Keratinocyte (primary cell): ENCODE results near the gene CCL18. TPM values are rescaled to one million over a fixed set of nuclear protein-coding genes. Genes with fewer than 3 reads are reported as not detected.

ENCODE experiments used
- DNase-seq: peaks from one replicate; pipeline ENCODE4 v3.0.0-alpha.2; 2011; ENCODE audit warnings: low read depth, missing footprints, low spot score
- FAIRE-seq: peaks from 2 replicates; lab custom pipeline; 2011; peaks lifted over from hg19 to GRCh38; lab: Jason Lieb, UNC
- H2AFZ ChIP-seq: 2 replicates; pipeline ENCODE4 v1.6.0; 2012; ENCODE audit warnings: low read length, control low read depth, inconsistent platforms; ENCODE audit not compliant: control insufficient read depth
- H3K27ac ChIP-seq: 2 replicates; pipeline ENCODE4 v1.5.1; 2011; ENCODE audit warnings: low read length; ENCODE audit not compliant: control insufficient read depth, insufficient read depth
- H3K27me3 ChIP-seq: 3 replicates; pipeline ENCODE4 v1.6.0; 2011; ENCODE audit warnings: low read length; ENCODE audit not compliant: control insufficient read depth, insufficient read depth; ENCODE audit errors: extremely low read depth
- H3K36me3 ChIP-seq, 2 experiments: 2 replicates in 1 of 2; 3 replicates in 1 of 2; pipeline ENCODE4 v1.5.1; 2011; ENCODE audit warnings: low read length in 2 of 2, mild to moderate bottlenecking in 1 of 2; ENCODE audit not compliant: control insufficient read depth in 2 of 2, insufficient read depth in 2 of 2; ENCODE audit errors: extremely low read depth in 1 of 2
- H3K4me1 ChIP-seq: 3 replicates; pipeline ENCODE4 v1.5.1; 2011; ENCODE audit warnings: low read length; ENCODE audit not compliant: control insufficient read depth, insufficient read depth; ENCODE audit errors: extremely low read depth
- H3K4me2 ChIP-seq: 3 replicates; pipeline ENCODE4 v1.6.0; 2011; ENCODE audit warnings: low read depth, low read length; ENCODE audit not compliant: control insufficient read depth, insufficient read depth; ENCODE audit errors: extremely low read depth
- H3K4me3 ChIP-seq, 3 experiments: fragments of 200-600 bp in 1 of 3; sonication (generic) in 1 of 3; 2 replicates in 2 of 3; 3 replicates in 1 of 3; pipeline ENCODE4 v1.5.1; 2011 to 2016; ENCODE audit warnings: low read length in 3 of 3, mild to moderate bottlenecking in 3 of 3, control low read depth in 2 of 3, inconsistent platforms in 1 of 3, low read depth in 1 of 3, mixed read lengths in 1 of 3, mixed run types in 1 of 3, moderate library complexity in 1 of 3; ENCODE audit not compliant: control insufficient read depth in 2 of 3, insufficient read depth in 2 of 3; ENCODE audit errors: extremely low read depth in 1 of 3
- H3K79me2 ChIP-seq: 2 replicates; pipeline ENCODE4 v1.6.0; 2012; ENCODE audit warnings: low read length; ENCODE audit not compliant: control insufficient read depth, insufficient read depth
- H3K9ac ChIP-seq: 3 replicates; pipeline ENCODE4 v1.6.0; 2011; ENCODE audit warnings: low read length; ENCODE audit not compliant: control insufficient read depth, insufficient read depth; ENCODE audit errors: extremely low read depth
- H3K9me1 ChIP-seq: 3 replicates; pipeline ENCODE4 v1.6.0; 2011; ENCODE audit warnings: low read length; ENCODE audit not compliant: control insufficient read depth, insufficient read depth; ENCODE audit errors: extremely low read depth
- H3K9me3 ChIP-seq: 2 replicates; pipeline ENCODE4 v1.5.1; 2012; ENCODE audit warnings: low read depth, low read length; ENCODE audit not compliant: control insufficient read depth
- H4K20me1 ChIP-seq: 3 replicates; pipeline ENCODE4 v1.6.0; 2011; ENCODE audit warnings: low read length; ENCODE audit not compliant: control insufficient read depth, insufficient read depth; ENCODE audit errors: extremely low read depth
- CTCF ChIP-seq, 3 experiments: IDR thresholded peaks in 1 of 3; conservative IDR thresholded peaks in 1 of 3; optimal IDR thresholded peaks in 1 of 3; 2 replicates in 2 of 3; 3 replicates in 1 of 3; pipeline versions ENCODE3 to v1.5.1; 2011; ENCODE audit warnings: low read length in 3 of 3, mild to moderate bottlenecking in 3 of 3, moderate library complexity in 2 of 3, control low read depth in 1 of 3, inconsistent platforms in 1 of 3; ENCODE audit not compliant: insufficient read depth in 2 of 3; ENCODE audit errors: extremely low read depth in 1 of 3
- EZH2 ChIP-seq: IDR thresholded peaks from one replicate; pipeline ENCODE4 v1.6.1; 2012; ENCODE audit warnings: inconsistent platforms, mild to moderate bottlenecking, low read length, moderate library complexity
- dilution Hi-C: fragments of 300-500 bp; cut with MboI; formaldehyde crosslinking; loops from one replicate; pipeline ENCODE4 v1.7.0; 2020; ENCODE audit warnings: low sequenced_read_pairs; ENCODE audit not compliant: extremely low pct_ligation_motif_present
- polyA plus RNA-seq, 5 experiments: library from polyadenylated mRNA; depleted of rRNA in 3 of 5; stranded (reverse) in 3 of 5; stranded (forward) in 1 of 5; unstranded in 1 of 5; fragments of >200 nt; gene quantifications; 1 replicate in 1 of 5; 2 replicates in 3 of 5; 3 replicates in 1 of 5; pipeline versions ENCODE4 v1.2.1 to v1.2.3, GENCODE V29; 2011 to 2012; ENCODE audit warnings: missing spikeins in 2 of 5, low read depth in 1 of 5, low replicate concordance in 1 of 5

Gene CCL18
- polyA plus RNA-seq, 1 donor (not counting 4 experiments of a cell fraction or from before 2014, with no cell fraction given), result not detected

- H3K9me1 ChIP-seq, result no peaks in the 10 kb centered on the region
- H3K9me3 ChIP-seq, result no peaks in the 10 kb centered on the region
- H3K4me3 ChIP-seq, result no peak overlapping the region
- no peaks in the 10 kb centered on the region for H3K36me3 ChIP-seq
- dilution Hi-C loops, result no loop called here
- H3K4me1 ChIP-seq, result no peaks in the 10 kb centered on the region
- TF ChIP-seq EZH2 (no peak), CTCF (optimal IDR thresholded peaks at IDR 0.05 in 1 of 3, IDR thresholded peaks at IDR 0.05 in 1 of 3, conservative IDR thresholded peaks at IDR 0.05 in 1 of 3; ENCODE audit: extremely low read depth in 1 of 3, insufficient read depth in 2 of 3, low read length in 3 of 3) (no peak)
- no peak for FAIRE-seq
- no peaks in the 10 kb centered on the region for H3K79me2 ChIP-seq
- H2AFZ ChIP-seq, result no peak overlapping the region
- no peaks in the 10 kb centered on the region for H4K20me1 ChIP-seq
- no peak overlapping the region for H3K4me2 ChIP-seq
- no peak overlapping the region for H3K27ac ChIP-seq
- no peaks in the 10 kb centered on the region for H3K27me3 ChIP-seq
- no peak overlapping the region for H3K9ac ChIP-seq
- DNase-seq, result no peak
Measured at GRCh38 chr17:36059406-36059805, 4.7 kb upstream of the CCL18 start.

GRCh38 chr17:36060816-36061215 lies 3.3 kb upstream of the CCL18 start:
- Histone ChIP-seq H3K9ac (no peak overlapping the region), H3K9me1 (no peaks in the 10 kb centered on the region), H3K4me1 (no peaks in the 10 kb centered on the region), H3K4me3 (no peak overlapping the region), H3K36me3 (no peaks in the 10 kb centered on the region), H3K27ac (no peak overlapping the region), H2AFZ (no peak overlapping the region), H3K27me3 (no peaks in the 10 kb centered on the region), H3K4me2 (no peak overlapping the region), H3K9me3 (no peaks in the 10 kb centered on the region), H3K79me2 (no peaks in the 10 kb centered on the region), H4K20me1 (no peaks in the 10 kb centered on the region)
- FAIRE-seq, result no peak
- no peak for DNase-seq
- TF ChIP-seq CTCF (optimal IDR thresholded peaks at IDR 0.05 in 1 of 3, IDR thresholded peaks at IDR 0.05 in 1 of 3, conservative IDR thresholded peaks at IDR 0.05 in 1 of 3; ENCODE audit: extremely low read depth in 1 of 3, insufficient read depth in 2 of 3, low read length in 3 of 3) (no peak), EZH2 (no peak)
- dilution Hi-C loops, result no loop called here
